T-helper 1 cell (primary cell): ENCODE data around the gene LZIC.

Experiments
- DNase-seq, 5 donors: peaks; one replicate each; pipeline ENCODE4 v3.0.0-alpha.2; 2012 to 2020

The LZIC gene

GRCh38 chr1:9910076-9910422 is 33.1 kb downstream of the LZIC start, which contains the start of gene CTNNBIP1:
TSS of gene CTNNBIP1 (minus strand) at chr1:9910269. CDS start at chr1:9872064, 38,205 bp downstream.
- DNase-seq, result no peak

DNA sequence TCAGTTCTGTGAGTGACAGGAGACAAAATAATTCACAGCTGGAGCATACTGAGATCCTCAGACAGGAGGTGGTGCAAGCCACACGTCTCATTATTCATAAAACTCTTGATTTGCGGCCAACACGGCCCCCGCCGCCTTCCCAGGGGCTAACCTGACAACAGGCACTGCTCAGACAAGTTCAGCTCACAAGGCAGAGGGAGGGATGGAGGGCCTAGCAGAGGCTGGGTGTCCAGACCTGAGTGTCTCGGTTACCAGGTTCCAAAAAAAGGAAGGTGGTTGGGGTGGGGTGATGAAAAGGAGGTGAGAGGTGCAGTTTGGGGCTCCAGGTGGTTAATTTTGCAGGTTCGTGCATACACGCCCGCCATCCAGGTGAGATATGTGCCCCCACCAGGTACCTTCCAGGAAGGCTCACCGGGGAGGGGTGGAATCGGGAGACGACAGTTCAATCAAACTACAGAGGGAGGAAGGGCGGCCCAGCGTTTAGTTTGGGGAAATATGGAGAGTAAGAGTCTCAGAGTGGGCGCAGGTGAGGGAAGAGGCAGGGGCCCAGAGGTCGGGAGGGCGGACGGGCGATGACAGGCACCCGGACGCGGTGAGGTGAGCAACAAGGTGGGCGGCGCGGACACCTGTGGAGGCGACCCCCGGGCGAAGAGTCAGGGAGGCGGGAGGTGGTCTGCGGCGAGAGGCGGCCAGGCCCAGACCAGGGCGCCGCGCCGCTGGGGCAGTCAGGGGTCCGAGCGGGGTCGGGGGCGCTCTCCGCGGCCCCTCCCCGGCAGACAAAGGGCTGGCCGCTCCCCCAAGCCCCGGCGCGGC is 33.8 kb downstream of the LZIC start:
- peak in 3 of 5 donors; percentile 11 to 21 (median 17) for DNase-seq

DNA sequence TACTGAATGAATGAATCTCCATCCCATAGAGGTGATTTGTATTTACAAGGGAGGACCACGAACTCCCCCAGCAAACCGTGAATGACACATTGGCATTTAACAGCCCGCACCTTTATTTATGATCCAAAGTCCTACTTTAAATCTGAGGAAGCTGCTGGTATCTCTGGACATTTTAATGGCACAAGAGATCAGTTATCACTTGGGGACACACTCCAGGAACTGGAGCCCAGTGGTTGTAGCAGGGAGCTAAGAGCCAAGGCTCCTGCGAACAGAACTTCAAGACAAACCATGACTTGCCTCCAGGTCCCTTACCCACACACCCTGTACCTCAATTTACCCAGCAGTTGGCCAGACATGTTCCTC is 34.3 kb downstream of the LZIC start:
- no peak for DNase-seq

DNA sequence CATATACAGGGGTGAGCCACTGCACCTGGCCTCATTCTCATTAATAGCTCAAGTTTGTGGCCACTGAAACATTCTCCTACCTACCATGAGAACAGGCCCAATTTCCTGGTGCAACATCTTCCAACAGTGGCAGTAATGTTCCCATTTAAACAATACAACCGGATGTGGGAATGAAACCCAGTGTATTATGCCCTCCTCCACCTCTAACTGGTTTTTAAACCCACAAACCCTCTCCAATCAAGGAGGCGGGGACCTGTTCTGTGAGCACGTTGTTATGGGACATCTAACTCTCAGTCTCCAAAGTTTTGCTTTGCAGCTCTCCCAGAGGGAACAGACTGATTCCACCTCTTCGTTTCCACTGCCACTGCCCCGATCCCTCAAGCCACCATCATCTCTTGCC is 35.8 kb downstream of the LZIC start:
- DNase-seq, result no peak

GRCh38 chr1:9906466-9906865 is 36.7 kb downstream of the LZIC start:
- no peak for DNase-seq

DNA sequence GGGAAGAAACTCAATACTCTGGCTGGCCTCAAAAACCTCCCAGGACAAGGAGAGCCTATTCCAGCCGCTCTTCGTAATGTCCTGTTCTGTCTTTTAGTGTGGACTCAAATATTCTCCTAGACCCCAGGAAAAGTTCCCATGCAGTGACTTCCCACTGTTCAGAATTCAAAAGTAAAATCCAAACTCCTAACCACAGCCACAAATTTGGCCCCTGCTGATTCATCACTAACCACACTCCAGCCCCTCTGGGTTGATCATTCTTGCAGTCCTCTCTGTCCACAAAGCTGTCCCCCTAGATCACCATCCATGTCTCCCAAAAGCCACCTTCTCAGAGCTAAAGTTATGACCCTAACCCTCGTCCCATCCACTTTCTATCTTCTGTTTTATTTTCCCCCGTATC is 38.2 kb downstream of the LZIC start:
- DNase-seq, result no peak

DNA sequence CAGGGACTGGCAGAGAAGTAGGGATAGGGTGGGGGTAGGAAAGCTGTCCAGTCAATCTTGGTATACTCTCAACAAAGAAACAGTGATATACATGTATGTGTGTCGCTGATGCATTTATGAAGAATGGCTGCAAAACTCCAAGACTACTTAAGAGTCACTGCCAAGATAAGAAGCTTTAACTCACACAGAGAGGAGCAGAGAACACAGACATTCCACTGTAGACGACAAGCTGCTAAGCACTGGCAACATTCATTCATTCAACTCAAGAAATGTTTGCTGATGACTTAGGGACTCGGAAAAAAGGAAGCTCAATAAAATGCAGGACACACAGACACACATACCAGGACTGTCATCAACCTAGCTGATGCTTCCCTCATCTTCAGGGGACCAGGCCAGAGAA is 38.6 kb downstream of the LZIC start:
- DNase-seq, result no peak

DNA sequence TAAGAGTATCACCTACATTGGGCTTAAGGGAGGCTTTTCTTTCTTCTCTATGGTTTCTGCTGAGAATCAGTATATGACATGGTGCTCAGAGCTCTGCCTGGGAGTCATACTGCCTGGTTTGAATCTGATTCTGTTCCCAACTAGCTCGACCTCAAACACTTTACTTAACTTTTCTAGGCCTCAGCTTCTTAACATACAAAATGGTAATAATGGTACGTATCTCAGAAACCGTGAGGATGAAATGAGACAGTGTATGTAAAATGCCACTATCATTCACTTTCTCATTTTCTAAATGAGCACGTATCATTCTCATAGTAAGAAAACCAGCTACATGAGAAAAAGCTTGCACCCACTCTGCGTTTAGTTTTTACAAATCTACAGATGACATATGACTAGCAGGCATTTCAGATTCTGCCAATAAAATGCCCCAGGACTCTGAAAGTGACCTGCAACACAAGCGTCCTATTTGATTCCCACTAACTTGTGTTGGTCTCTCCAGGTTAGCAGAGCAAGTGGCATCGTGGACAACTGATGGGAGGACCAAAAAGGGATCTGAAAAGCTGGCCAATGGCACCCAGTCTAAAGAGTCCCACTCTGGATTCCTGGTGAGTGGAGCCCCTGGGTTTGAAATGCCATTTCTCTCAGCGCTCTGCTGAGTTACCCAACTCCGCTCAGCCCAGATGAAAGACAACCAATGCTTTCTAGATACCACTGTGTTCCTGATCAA is 39.2 kb downstream of the LZIC start:
- DNase-seq, result peak in 1 of 5 donors; percentile 57

DNA sequence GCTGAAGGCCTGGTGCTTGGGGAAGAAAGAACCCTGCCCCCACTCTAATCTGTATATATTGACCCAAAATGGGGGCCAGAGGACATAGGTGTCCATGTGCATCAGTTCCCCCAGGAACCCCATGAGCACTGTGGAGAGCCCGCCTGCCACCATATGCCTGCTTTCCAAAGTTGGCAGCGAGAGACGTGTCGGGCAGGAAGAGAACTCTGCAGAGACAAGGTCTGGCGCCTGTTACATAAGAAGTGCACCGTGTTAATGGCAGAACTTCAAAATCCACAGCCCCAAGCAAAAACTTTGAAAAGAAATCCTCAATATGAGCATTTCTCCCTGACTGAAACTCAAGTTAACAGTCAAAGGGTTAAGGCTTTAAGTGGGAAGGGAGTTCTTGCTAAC is 41.1 kb downstream of the LZIC start:
- DNase-seq, result no peak

GRCh38 chr1:9901148-9902059 is 41.8 kb downstream of the LZIC start:
- DNase-seq, result no peak

GRCh38 chr1:9900142-9901043 is 42.8 kb downstream of the LZIC start:
- DNase-seq, result no peak

GRCh38 chr1:9894115-9894514 is 49.1 kb downstream of the LZIC start:
- no peak for DNase-seq

- DNase-seq, result no peak
These were observed 50.3 kb downstream of the LZIC start for GRCh38 chr1:9892563-9893528.

- no peak for DNase-seq
These were observed 52.0 kb downstream of the LZIC start for GRCh38 chr1:9891207-9891606.

DNA sequence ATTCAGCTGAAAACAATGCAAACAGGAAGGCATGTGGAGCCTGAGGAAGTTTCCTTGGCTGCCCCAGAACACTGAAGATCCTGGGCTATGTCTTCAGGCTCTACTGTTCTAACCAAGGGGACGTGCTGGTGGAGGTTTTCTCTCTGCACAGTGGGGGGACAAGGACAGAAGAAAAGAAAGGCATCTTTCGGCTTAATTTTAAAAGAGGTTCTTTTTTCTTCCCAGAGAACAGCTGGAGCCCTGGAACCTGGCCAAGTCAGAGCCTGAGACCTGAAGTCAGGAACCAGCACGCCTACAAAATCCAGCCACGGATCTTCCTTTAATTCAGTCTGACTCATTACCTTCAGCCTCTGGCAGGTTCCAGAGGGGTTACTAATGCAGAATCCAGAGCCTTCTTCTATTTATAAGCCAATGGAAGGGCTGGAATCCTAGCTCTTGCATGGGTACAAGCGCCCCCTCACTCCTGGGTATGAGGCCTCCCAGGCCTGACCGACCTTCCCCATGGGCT is 52.9 kb downstream of the LZIC start:
- DNase-seq, result no peak

- DNase-seq, result no peak
These were observed 53.8 kb downstream of the LZIC start for GRCh38 chr1:9889411-9889810.

- no peak for DNase-seq
These were observed 54.3 kb downstream of the LZIC start for GRCh38 chr1:9888886-9889285.

- DNase-seq, result no peak
These were observed 56.1 kb downstream of the LZIC start for GRCh38 chr1:9887070-9887469.

DNA sequence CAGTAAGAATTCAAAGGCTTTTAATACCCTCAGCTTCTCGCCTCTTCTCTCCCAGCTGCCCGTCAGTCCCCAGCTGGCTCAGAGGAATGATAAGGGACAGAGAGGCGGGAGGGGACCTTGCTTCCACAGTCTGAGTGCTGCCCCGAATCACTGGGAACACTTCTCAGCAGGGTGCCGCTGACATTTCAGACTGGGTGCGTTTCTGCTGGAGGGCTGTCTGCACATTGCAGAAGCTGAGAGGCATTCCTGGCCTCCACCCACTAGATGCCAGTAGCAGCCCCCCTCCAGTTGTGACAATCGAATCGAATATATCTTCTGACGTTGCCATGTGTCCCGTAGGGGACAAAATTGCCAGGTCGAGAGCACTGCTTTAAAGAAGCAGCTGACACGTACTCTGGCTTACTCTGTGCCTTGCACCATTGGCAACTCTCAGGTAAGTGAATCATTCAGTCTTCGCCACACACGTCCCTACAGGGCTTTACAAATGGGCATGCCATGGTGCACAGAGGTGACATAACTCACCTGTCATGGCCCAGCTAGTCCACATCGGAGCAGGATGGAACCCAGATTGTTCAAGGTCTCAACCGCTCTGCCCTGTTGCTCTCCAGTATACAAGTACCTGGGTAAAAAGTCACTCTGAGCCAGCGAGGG is 57.0 kb downstream of the LZIC start:
- no peak for DNase-seq

DNA sequence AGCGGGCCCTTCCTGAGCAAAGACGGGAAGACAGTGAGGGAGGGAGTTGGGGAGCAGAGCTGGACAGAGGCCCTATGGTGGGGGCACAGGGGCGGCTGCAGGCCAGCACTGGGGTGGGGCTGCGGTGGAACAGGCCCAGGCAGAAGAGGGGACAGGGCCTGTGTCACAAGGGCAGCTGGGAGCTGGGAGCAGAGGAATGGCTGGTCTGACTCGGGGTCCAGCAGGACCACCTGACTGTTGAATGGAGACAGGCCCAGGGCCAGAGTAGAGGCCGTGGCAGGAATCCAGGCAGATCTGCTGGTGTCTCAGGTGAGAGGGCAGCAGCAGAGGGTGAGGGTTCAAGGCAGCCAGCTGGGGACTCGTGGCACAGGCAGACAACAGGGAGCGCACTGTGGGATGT is 58.4 kb downstream of the LZIC start:
- no peak for DNase-seq
